ENCODE measurements around the gene SLC31A2.
"Not testable (repeated sequence)": the region's sequence is repeated elsewhere in the genome, so short reads cannot be mapped to it uniquely, and the experiment has no call there.

SLC31A2 gene

GRCh38 chr9:113150670-113151611 lies at the start of gene SLC31A2:
Gene SLC31A2, plus strand, starts transcription at chr9:113151007. Its CDS starts 68 bp downstream, at chr9:113151075.
- in situ Hi-C loops (cut with MboI; ENCODE audit: low sequenced_read_pairs) = no loop called here

GRCh38 chr9:113105345-113105744 lies 45.5 kb upstream of the SLC31A2 start:
- in situ Hi-C loops (cut with MboI; ENCODE audit: low sequenced_read_pairs) = not testable (repeated sequence)

- in situ Hi-C loops (cut with MboI; ENCODE audit: low sequenced_read_pairs) = not testable (repeated sequence)
Measured at GRCh38 chr9:113111065-113111951, 39.5 kb upstream of the SLC31A2 start.

GRCh38 chr9:113112706-113113510 lies 37.9 kb upstream of the SLC31A2 start:
- in situ Hi-C loops (cut with MboI; ENCODE audit: low sequenced_read_pairs) = not testable (repeated sequence)

- in situ Hi-C loops (cut with MboI; ENCODE audit: low sequenced_read_pairs) = not testable (repeated sequence)
Measured at GRCh38 chr9:113118829-113119228, 32.0 kb upstream of the SLC31A2 start.

GRCh38 chr9:113125386-113126035 lies 25.3 kb upstream of the SLC31A2 start:
- in situ Hi-C loops (cut with MboI; ENCODE audit: low sequenced_read_pairs) = no loop called here

GRCh38 chr9:113129466-113129865 lies 21.3 kb upstream of the SLC31A2 start:
- in situ Hi-C loops (cut with MboI; ENCODE audit: low sequenced_read_pairs) = no loop called here

- in situ Hi-C loops (cut with MboI; ENCODE audit: low sequenced_read_pairs) = no loop called here
Measured at GRCh38 chr9:113129884-113130283, 20.9 kb upstream of the SLC31A2 start.

GRCh38 chr9:113131689-113132151 lies 19.1 kb upstream of the SLC31A2 start:
- in situ Hi-C loops (cut with MboI; ENCODE audit: low sequenced_read_pairs) = no loop called here

GRCh38 chr9:113137196-113138168 lies 13.3 kb upstream of the SLC31A2 start:
- in situ Hi-C loops (cut with MboI; ENCODE audit: low sequenced_read_pairs) = no loop called here

- in situ Hi-C loops (cut with MboI; ENCODE audit: low sequenced_read_pairs) = no loop called here
Measured at GRCh38 chr9:113138760-113139159, 12.0 kb upstream of the SLC31A2 start.

GRCh38 chr9:113139225-113139829 lies 11.5 kb upstream of the SLC31A2 start:
- in situ Hi-C loops (cut with MboI; ENCODE audit: low sequenced_read_pairs) = no loop called here

- in situ Hi-C loops (cut with MboI; ENCODE audit: low sequenced_read_pairs) = no loop called here
Measured at GRCh38 chr9:113139953-113140352, 10.9 kb upstream of the SLC31A2 start.

- in situ Hi-C loops (cut with MboI; ENCODE audit: low sequenced_read_pairs) = not testable (repeated sequence)
Measured at GRCh38 chr9:113140896-113141295, 9.9 kb upstream of the SLC31A2 start.

GRCh38 chr9:113143432-113144227 lies 7.2 kb upstream of the SLC31A2 start:
- in situ Hi-C loops (cut with MboI; ENCODE audit: low sequenced_read_pairs) = no loop called here

- in situ Hi-C loops (cut with MboI; ENCODE audit: low sequenced_read_pairs) = no loop called here
Measured at GRCh38 chr9:113148372-113148705, 2.5 kb upstream of the SLC31A2 start.

- in situ Hi-C loops (cut with MboI; ENCODE audit: low sequenced_read_pairs) = no loop called here
Measured at GRCh38 chr9:113148781-113149510, 1.9 kb upstream of the SLC31A2 start.

All from HL-60/S4 (cell line).